T-cell (primary cell): ENCODE data around the gene HIGD1A. TPM values are rescaled to one million over a fixed set of nuclear protein-coding genes. Genes with fewer than 3 reads are reported as not detected.

Source experiments
- ATAC-seq, 4 experiments: fragments of 200-7000 bp in 3 of 4; fragments of 150-1000 bp in 1 of 4; cut with Tn5 transposase; replicated peaks in 1 of 4; 1 replicate in 3 of 4; 2 replicates in 1 of 4; pipeline ENCODE4 v1.10.0; 2021; ENCODE audit warnings: moderate library complexity in 3 of 4, mild to moderate bottlenecking in 2 of 4, moderate number of reproducible peaks in 1 of 4
- CTCF ChIA-PET, 2 donors: fragments of 300-600 bp; sonication (Branson Sonifier 250); formaldehyde crosslinking; loops; one replicate each; lab custom pipeline; 2022; ENCODE audit warnings: antibody characterized with exemption in 2 of 2; lab: Charles Lee
- POLR2A ChIA-PET, 2 donors: fragments of 300-600 bp; sonication (Branson Sonifier 250); formaldehyde crosslinking; loops; one replicate each; lab custom pipeline; 2022; ENCODE audit warnings: antibody characterized with exemption in 2 of 2; lab: Charles Lee
- DNase-seq, 35 experiments: peaks; one replicate each; pipeline versions ENCODE4 v3.0.0 to v3.0.0-alpha.2; 2013 to 2023
- H3K27ac ChIP-seq: one replicate; pipeline ENCODE4 v1.5.1; 2013; ENCODE audit warnings: low read length
- H3K27me3 ChIP-seq, 2 experiments: replicated peaks in 1 of 2; 1 replicate in 1 of 2; 2 replicates in 1 of 2; pipeline versions ENCODE4 v1.6.1 to v1.7.0; 2013; ENCODE audit warnings: low read length in 1 of 2, mixed read lengths in 1 of 2; ENCODE audit not compliant: control insufficient read depth in 2 of 2, insufficient read depth in 2 of 2; ENCODE audit errors: extremely low read depth in 1 of 2
- H3K36me3 ChIP-seq, 2 donors: 1 replicate in 1 of 2; 2 replicates in 1 of 2; pipeline versions ENCODE4 v1.6.1 to v1.7.0; 2013; ENCODE audit warnings: low read length in 1 of 2; ENCODE audit not compliant: control insufficient read depth in 2 of 2, insufficient read depth in 1 of 2; ENCODE audit errors: extremely low read depth in 1 of 2
- H3K4me1 ChIP-seq, 2 experiments: 1 replicate in 1 of 2; 2 replicates in 1 of 2; pipeline versions ENCODE4 v1.6.1 to v1.7.0; 2013; ENCODE audit warnings: low read length in 2 of 2, mixed read lengths in 1 of 2; ENCODE audit not compliant: insufficient read depth in 2 of 2, control insufficient read depth in 1 of 2; ENCODE audit errors: extremely low read depth in 1 of 2
- H3K4me3 ChIP-seq, 2 donors: 1 replicate in 1 of 2; 2 replicates in 1 of 2; pipeline versions ENCODE4 v1.5.1 to v1.7.0; 2013; ENCODE audit warnings: mild to moderate bottlenecking in 2 of 2, low read length in 1 of 2, moderate library complexity in 1 of 2; ENCODE audit not compliant: control insufficient read depth in 1 of 2; ENCODE audit errors: extremely low read depth in 1 of 2
- H3K9me3 ChIP-seq: 2 replicates; pipeline ENCODE4 v1.7.0; 2013
- H3K27ac Mint-ChIP-seq, 2 donors: one replicate each; pipeline ENCODE4 v1.8.0; 2020 to 2021; ENCODE audit warnings: mild to moderate bottlenecking in 2 of 2, mixed read lengths in 2 of 2
- H3K27me3 Mint-ChIP-seq, 2 donors: one replicate each; pipeline ENCODE4 v1.8.0; 2021 to 2022; ENCODE audit warnings: mixed read lengths in 2 of 2
- H3K36me3 Mint-ChIP-seq: one replicate; pipeline ENCODE4 v1.8.0; 2021; ENCODE audit warnings: mixed read lengths
- H3K4me1 Mint-ChIP-seq, 3 donors: one replicate each; pipeline ENCODE4 v1.8.0; 2020 to 2022; ENCODE audit warnings: mixed read lengths in 3 of 3, mild to moderate bottlenecking in 1 of 3
- H3K4me3 Mint-ChIP-seq, 3 donors: one replicate each; pipeline ENCODE4 v1.8.0; 2020 to 2022; ENCODE audit warnings: mild to moderate bottlenecking in 3 of 3, mixed read lengths in 3 of 3, moderate library complexity in 3 of 3
- H3K9me3 Mint-ChIP-seq, 3 donors: one replicate each; pipeline ENCODE4 v1.8.0; 2020 to 2022; ENCODE audit warnings: mixed read lengths in 3 of 3
- WGBS: methylation state at CpG from one replicate; pipeline ENCODE4 v1.1.5; 2013; ENCODE audit warnings: missing lambda C conversion rate; ENCODE audit not compliant: insufficient coverage; 5-methylcytosine and 5-hydroxymethylcytosine counted together
- total RNA-seq, 35 experiments: library from RNA in 6 of 35; stranded (reverse) in 6 of 35; fragments of 120-200 nt in 1 of 35; gene quantifications; one replicate each; pipeline versions ENCODE4 v1.2.1 to v1.2.4 and lab custom pipeline; 2013 to 2026

HIGD1A gene
- total RNA-seq, 5 donors from 2014 or later (not counting 1 experiment from before 2014, with no cell fraction given): 17.3 to 27.8 (median 24.3) TPM

DNA sequence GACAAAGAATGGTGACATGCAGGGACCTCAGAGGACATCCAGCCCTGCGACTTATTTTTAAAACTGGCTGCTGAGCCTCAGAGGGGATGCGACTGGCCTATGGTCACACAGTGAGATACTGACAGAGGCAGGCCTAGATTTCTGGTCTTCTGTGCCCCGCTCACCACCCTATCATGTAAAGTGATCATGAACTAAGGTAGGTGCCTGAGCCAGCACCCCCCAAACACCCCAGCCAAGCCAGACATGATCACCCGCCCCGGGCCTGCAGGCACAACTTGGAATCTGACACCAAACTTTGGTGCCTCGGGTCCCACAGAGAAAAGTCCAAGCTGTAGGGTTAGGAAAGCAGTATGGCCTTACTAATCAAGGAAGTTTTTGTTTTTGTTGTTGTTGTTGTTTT, 67.8 kb downstream of the HIGD1A start:
- ChIA-PET POLR2A (no interaction called here), CTCF (interaction anchor here in 1 of 2 donors (1.0 kb wide), 1 partner anchor 10 kb away, joined by 3 read pairs; no protein-coding TSS in a partner anchor)
- DNase-seq (no peak), ATAC-seq (no peak)
- Mint-ChIP-seq H3K36me3 (no peaks in the 10 kb centered on the region), H3K27ac (no peak overlapping the region), H3K27me3 (no peaks in the 10 kb centered on the region), H3K4me1 (no peaks in the 10 kb centered on the region), H3K9me3 (no peaks in the 10 kb centered on the region), H3K4me3 (no peak overlapping the region)
- Histone ChIP-seq H3K9me3 (no peaks in the 10 kb centered on the region), H3K4me3 (no peak overlapping the region), H3K27ac (no peak overlapping the region), H3K27me3 (peaks cover 0 to 3% of the 10 kb centered on the region in 2 experiments), H3K4me1 (no peaks in the 10 kb centered on the region), H3K36me3 (no peaks in the 10 kb centered on the region)
- 90% methylated on average over 2 of the region's 6 CpGs for WGBS

DNA sequence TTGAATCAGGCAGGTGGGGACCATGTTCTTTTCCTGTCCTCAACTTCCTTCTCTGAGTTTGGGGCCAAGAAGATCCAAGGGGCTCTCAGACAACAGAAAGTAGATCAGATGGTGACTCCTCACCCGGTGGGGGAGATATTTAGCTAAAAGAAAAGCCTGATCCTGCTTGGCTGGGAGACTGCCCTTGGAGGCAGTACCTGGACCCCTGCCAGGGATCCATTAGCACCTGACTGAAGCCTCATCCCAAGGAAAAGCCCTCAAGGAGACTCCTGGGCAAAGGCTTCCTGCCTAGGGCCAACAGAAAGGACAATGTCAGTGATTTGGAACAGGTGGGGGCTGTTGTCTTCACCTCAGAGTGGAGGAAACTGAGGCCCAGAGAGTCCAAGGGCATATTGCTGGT, 68.2 kb downstream of the HIGD1A start:
- WGBS: 83% methylated on average over 1 of the region's 1 CpG
- CTCF ChIA-PET: interaction anchor here in 1 of 2 donors (1.0 kb wide), 1 partner anchor 10 kb away, joined by 3 read pairs; no protein-coding TSS in a partner anchor
- Mint-ChIP-seq H3K27ac (no peak overlapping the region), H3K36me3 (no peaks in the 10 kb centered on the region), H3K4me3 (no peak overlapping the region), H3K4me1 (no peaks in the 10 kb centered on the region), H3K27me3 (no peaks in the 10 kb centered on the region), H3K9me3 (no peaks in the 10 kb centered on the region)
- Histone ChIP-seq H3K36me3 (no peaks in the 10 kb centered on the region), H3K4me1 (no peaks in the 10 kb centered on the region), H3K27ac (no peak overlapping the region), H3K27me3 (peaks cover 0 to 3% of the 10 kb centered on the region in 2 experiments), H3K9me3 (no peaks in the 10 kb centered on the region), H3K4me3 (no peak overlapping the region)
- POLR2A ChIA-PET: no interaction called here
- DNase-seq (no peak), ATAC-seq (no peak)

DNA sequence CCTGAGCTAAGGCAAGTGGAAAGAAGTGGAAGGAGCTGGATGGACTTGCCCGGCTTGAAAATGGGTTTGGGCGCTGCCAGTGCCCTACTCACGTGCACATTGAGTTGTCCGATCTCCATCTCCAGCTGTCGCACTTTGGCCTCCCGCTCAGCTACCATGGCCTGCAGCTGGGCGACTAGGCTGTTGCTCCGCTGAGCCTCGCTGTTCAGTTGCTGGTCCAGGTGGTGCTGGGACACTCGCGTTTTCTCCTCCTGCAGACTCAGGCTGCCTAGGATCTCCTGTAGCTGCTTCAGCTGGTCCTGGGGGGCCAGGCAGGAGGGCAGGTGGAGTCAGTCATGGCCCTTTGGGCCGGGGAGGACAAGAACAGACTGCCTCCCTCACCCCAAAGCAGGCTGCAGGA, 68.7 kb downstream of the HIGD1A start:
- no peak for ATAC-seq
- Histone ChIP-seq H3K9me3 (no peaks in the 10 kb centered on the region), H3K27ac (no peak overlapping the region), H3K27me3 (peaks cover 0 to 3% of the 10 kb centered on the region in 2 experiments), H3K4me1 (no peaks in the 10 kb centered on the region), H3K36me3 (no peaks in the 10 kb centered on the region), H3K4me3 (no peak overlapping the region)
- Mint-ChIP-seq H3K4me3 (no peak overlapping the region), H3K27me3 (no peaks in the 10 kb centered on the region), H3K4me1 (no peaks in the 10 kb centered on the region), H3K36me3 (no peaks in the 10 kb centered on the region), H3K9me3 (no peaks in the 10 kb centered on the region), H3K27ac (no peak overlapping the region)
- 96% methylated on average over 10 of the region's 12 CpGs for WGBS
- ChIA-PET CTCF (interaction anchor here in 1 of 2 donors (1.0 kb wide), 1 partner anchor 10 kb away, joined by 3 read pairs; no protein-coding TSS in a partner anchor), POLR2A (interaction anchor here in 1 of 2 donors (0.6 kb wide), 1 partner anchor 16 kb away, joined by 7 read pairs; no protein-coding TSS in a partner anchor)
- DNase-seq: no peak

DNA sequence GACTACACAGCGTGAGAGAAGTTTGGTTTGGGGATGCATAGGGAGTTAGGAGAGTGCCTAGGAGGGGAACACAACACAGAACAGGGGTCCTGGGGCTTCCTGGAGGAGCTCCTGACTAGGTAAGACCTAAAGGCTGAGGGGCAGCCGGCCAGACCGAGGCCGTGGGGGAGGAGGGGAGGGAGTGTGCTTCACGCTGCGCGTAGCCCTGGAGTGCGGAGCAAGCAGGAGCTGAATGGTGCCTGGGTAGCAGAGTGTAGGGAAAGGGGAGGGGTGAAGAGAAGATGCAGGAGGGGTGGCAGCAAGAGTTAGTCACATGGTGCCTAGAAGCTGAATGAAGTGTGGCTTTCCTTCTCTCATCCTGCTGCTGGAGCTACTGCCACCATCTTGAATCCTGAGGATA, 69.3 kb downstream of the HIGD1A start:
- H3K27me3 Mint-ChIP-seq: no peaks in the 10 kb centered on the region
- DNase-seq: no peak
- H3K27ac Mint-ChIP-seq: no peak overlapping the region
- H3K4me3 Mint-ChIP-seq: no peak overlapping the region
- Histone ChIP-seq H3K27me3 (peaks cover 0 to 3% of the 10 kb centered on the region in 2 experiments), H3K9me3 (no peaks in the 10 kb centered on the region), H3K4me1 (no peaks in the 10 kb centered on the region), H3K4me3 (no peak overlapping the region), H3K36me3 (no peaks in the 10 kb centered on the region), H3K27ac (no peak overlapping the region)
- no peak for ATAC-seq
- no peaks in the 10 kb centered on the region for H3K36me3 Mint-ChIP-seq
- CTCF ChIA-PET: no interaction called here
- H3K4me1 Mint-ChIP-seq: no peaks in the 10 kb centered on the region
- H3K9me3 Mint-ChIP-seq: no peaks in the 10 kb centered on the region
- POLR2A ChIA-PET: interaction anchor here in 1 of 2 donors (0.6 kb wide), 1 partner anchor 16 kb away, joined by 7 read pairs; no protein-coding TSS in a partner anchor
- WGBS: 88% methylated on average over 8 of the region's 8 CpGs

DNA sequence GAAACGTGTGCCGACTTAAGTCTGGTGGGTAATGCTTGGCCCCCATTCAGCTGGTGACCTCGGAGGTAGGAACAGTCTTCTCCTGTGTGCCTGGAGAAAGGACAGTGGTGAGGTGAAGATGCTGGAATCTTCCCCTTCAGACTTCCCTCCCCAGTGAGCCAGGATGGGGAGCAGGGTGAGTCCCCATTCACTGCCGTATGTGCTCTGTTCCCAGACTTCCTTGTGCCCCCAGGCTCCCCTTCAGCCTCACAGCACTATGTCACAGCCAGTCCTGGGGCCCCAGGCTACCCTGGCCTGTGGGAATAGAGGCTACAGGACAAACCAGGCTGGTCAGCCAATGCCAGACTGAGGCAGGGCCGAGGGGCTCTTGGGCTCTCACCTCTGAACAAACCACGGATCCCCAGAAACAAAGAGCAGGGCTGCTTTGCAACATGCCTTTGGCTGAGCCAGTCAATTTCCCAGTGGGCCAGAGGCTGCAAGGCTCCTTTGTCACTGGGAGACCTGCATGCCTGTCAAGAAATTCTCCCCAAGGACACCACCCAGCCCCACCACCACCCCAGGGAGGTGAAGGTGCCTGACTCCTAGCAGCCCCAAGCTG, 69.9 kb downstream of the HIGD1A start:
- ATAC-seq (no peak), DNase-seq (no peak)
- Histone ChIP-seq H3K4me1 (no peaks in the 10 kb centered on the region), H3K27ac (no peak overlapping the region), H3K27me3 (peaks cover 0 to 3% of the 10 kb centered on the region in 2 experiments), H3K36me3 (no peaks in the 10 kb centered on the region), H3K4me3 (no peak overlapping the region), H3K9me3 (no peaks in the 10 kb centered on the region)
- CTCF ChIA-PET: interaction anchor here in 1 of 2 donors (0.5 kb wide), 1 partner anchor 120 kb away, joined by 4 read pairs; no protein-coding TSS in a partner anchor
- no peaks in the 10 kb centered on the region for H3K4me1 Mint-ChIP-seq
- no peak overlapping the region for H3K4me3 Mint-ChIP-seq
- no peaks in the 10 kb centered on the region for H3K9me3 Mint-ChIP-seq
- no peak overlapping the region for H3K27ac Mint-ChIP-seq
- WGBS: 70% methylated on average over 3 of the region's 6 CpGs
- POLR2A ChIA-PET: no interaction called here
- H3K27me3 Mint-ChIP-seq: no peaks in the 10 kb centered on the region
- no peaks in the 10 kb centered on the region for H3K36me3 Mint-ChIP-seq

DNA sequence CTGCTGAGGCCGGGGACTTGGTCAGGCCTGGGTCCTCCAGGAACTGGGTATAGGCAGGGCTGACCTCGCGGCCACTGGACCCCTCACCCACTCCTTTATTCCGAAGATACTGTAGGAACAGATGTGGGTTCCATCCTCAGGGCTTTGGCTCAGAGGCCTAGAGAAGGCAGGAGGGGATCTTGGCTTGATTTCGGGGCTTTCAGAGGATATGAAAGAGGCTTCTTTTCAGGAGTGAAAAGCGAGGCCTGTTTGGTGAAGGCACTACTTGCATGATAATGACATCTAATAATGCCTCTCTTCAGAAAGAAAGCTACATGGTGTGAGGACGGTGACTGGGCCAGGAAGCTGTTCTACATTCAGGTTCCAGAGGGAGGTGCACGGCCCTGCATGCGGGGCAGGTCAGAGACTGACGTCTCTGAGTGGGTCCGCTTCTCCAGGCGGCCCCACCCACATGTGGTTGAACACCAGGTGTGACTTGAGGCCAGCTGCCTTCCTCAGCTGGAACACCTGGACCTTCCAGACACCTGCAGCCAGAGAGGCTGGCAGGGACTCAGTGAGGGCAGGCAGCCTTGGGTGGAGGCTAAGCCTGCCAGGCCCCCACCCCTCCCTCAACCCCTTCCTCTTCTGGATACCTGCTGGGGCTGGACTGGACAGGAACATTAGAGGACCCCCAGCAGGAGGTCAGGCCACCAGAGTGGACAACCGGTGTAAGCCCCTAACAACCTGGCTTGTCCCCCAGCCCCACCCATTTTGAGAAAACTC, 70.6 kb downstream of the HIGD1A start:
- POLR2A ChIA-PET: no interaction called here

More for the DNA sequence above, 70.6 kb downstream of the HIGD1A start:
- Histone ChIP-seq H3K27me3 (peaks cover 0 to 3% of the 10 kb centered on the region in 2 experiments), H3K4me3 (no peak overlapping the region), H3K9me3 (no peaks in the 10 kb centered on the region), H3K27ac (no peak overlapping the region), H3K36me3 (no peaks in the 10 kb centered on the region), H3K4me1 (no peaks in the 10 kb centered on the region)
- no peaks in the 10 kb centered on the region for H3K4me1 Mint-ChIP-seq
- WGBS: 84% methylated on average over 7 of the region's 13 CpGs
- CTCF ChIA-PET: no interaction called here
- H3K36me3 Mint-ChIP-seq: no peaks in the 10 kb centered on the region
- H3K27ac Mint-ChIP-seq: no peak overlapping the region
- no peaks in the 10 kb centered on the region for H3K9me3 Mint-ChIP-seq
- ATAC-seq (no peak), DNase-seq (no peak)
- no peaks in the 10 kb centered on the region for H3K27me3 Mint-ChIP-seq
- no peak overlapping the region for H3K4me3 Mint-ChIP-seq
